Activated T-cell treated with anti-CD3 and anti-CD28 coated beads for 1 hour (primary cell): Measurements from ENCODE around the gene RHOF.
A peak's percentile ranks its signal among the peaks of the same experiment; 100 is the strongest.

Experiments
- DNase-seq: peaks from one replicate; pipeline ENCODE4 v3.0.0-alpha.2; 2020; ENCODE audit warnings: low read depth

Gene RHOF

GRCh38 chr12:121793440-121793837 is at the start of gene RHOF:
RHOF (minus strand) TSS chr12:121793688; CDS start chr12:121793633, 55 bp downstream.
- no peak for DNase-seq

DNA sequence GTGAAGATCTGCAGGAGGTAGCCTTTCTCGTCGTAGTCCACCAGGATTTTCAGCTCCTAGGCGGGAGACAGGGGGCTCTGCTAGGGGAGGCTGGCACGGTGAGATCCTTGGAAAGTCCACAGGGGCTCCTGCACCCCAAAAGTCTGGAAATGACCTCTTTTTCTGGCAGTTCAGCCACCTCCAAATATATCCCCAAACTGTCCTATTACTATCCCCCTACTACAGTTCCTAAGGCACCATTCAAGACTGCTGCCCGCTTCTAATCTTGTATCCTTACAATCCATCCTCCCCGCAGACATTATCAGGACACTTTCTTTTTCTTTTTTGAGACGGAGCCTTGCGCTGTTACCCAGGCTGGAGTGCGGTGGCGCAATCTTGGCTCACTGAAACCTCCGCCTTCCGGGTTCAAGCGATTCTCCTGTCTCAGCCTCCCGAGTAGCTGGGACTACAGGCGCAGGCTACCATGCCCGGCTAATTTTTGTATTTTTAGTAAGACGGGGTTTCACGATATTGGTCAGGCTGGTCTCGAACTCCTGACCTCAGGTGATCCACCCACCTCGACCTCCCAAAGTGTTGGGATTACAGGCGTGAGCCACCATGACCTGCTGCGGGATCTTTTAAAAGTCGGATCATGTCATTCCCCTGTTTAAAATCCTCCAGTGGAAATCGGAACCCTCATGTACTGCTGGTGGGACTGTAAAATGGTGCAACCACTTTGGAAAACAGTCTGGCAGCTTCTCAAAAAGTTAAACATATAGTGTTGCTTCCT is 46.7 kb upstream of the RHOF start:
- DNase-seq: no peak

DNA sequence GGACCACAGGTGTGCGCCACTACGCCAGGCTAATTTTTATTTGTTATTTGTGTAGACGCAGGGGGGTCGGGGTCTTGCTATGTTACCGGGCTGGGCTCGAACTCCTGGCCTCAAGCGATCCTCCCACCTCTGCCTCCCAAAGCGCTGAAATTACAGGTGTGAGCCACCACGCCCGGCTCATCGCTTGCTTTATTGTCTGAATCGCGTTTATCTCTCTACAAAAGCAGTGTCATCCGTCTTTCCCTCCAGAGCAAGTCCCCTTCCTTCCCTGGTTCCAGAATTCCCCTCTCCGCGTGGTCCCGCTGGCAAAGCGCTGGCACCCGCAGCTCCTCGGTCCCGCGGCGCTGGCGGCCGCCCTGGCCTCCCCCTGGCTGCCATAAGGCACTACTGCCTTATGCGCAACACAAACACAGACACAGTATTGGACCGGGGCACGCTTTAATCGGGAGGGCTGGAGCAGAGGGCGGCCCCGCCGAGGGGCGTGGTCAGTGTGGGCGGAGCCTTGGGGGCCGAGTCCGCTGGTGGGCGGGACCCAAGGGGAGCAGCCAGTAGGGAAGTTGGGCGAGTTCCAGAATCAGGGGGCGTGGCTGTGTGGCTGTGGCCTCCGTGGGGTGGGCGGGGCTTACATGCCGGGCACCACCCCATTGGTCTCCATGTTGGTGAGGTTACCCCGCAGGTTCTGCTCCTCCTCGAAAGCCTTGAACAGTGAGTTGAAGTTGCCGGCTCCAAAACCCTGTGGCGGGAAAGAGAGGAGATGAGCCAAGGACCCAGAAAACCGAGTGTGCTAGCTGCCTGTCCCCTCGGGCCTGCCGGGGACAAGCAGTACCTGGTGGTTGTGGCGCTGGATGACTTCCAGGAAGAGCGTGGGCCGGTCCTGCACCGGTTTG is 45.9 kb upstream of the RHOF start:
- peak; percentile 100 for DNase-seq

DNA sequence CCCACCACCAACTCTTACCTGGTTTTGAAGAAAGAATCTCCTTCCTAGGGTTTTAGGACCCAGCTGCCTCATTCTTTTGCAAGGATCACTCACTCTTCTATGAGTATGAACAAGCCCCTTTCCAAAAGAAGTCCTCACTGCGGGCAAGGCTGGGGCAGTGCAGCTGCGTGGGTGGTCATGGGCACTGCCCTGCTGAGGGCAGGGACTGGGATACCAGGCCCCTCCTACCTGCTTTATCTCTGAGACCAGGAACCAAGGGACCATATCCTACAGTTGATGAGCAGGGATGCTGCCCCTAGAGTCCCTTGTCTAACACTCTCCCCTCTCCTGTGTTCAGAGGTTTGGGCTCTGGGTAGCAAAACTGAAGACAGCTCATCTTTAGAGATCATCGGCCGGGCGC is 44.6 kb upstream of the RHOF start:
- no peak for DNase-seq

- DNase-seq: no peak
Measured at GRCh38 chr12:121837680-121838079, 44.2 kb upstream of the RHOF start.

- DNase-seq: no peak
Measured at GRCh38 chr12:121831571-121832245, 38.2 kb upstream of the RHOF start.

DNA sequence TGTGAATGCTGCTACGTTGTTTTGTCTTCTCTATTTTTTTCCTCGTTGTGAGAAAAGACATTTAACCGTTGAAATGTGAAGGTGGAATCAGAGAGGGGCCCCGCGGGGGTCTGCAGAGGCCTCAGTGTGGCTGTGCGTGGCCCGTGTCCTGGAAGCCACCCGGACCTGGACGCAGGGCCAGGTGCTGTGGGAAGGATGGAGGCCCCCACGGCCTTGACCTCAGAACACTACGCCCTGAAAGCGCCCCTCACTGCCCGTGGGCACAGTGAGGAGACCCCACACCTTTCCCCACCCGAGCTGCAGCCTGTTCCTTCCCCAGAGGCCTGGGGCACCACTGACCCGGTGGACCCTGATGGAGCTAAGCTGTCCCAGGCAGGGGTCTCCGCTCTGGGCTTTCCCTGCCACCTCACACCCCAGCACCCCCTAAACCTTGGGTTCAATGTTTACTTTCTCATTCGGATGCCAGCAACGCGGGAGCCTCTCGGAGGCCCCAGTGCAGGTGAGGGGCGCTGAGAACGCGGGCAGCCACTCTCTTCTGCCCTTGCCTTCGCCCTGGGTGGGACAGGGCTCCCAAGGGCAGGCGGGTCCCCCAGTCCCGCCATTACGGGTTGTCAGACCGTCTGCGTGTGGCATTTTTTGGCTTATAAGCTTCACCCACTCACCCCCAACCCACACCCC is 37.2 kb upstream of the RHOF start:
- DNase-seq: no peak

- DNase-seq: no peak
Measured at GRCh38 chr12:121830134-121830533, 36.6 kb upstream of the RHOF start.

GRCh38 chr12:121829250-121829918 is 35.9 kb upstream of the RHOF start:
- DNase-seq: no peak

DNA sequence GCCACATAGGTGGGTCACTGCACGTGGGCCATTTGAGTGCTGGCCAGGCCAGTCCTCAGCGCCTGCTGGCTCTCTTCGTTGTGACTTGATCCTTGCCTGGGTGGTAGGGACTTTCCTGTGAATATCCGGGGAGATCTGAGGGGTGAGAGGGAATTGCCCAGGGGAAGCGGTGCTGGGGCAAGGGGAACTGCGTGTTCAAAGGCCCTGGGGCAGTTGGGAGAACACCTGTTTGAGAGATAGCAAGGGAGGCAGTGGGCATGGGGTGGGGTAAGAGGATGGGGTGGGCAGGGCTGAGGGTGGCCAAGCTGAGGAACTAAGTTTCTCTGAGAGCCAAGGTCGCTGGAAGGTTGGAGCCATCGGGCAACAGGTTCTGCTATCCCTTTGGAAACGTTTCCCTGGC is 35.3 kb upstream of the RHOF start:
- no peak for DNase-seq

DNA sequence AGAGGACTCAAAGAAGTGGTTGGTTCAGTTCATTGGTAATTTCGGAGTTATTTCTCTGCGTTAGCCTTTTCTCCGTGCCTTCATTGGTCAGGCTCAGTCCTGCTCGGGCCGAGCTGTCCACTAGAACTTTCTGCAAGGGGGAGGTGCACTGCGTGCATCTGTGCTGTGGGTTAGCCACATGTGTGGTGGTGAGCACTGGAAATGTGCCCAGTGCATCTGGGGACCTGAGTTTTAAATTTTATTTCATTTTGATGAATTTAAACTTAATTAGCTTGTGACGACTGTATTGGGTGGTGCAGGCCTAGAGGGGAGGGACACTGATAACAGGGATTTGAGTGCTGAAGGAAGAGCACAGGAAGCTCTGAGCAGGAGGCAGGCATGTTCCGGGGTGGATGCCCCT is 34.8 kb upstream of the RHOF start:
- DNase-seq: no peak

DNA sequence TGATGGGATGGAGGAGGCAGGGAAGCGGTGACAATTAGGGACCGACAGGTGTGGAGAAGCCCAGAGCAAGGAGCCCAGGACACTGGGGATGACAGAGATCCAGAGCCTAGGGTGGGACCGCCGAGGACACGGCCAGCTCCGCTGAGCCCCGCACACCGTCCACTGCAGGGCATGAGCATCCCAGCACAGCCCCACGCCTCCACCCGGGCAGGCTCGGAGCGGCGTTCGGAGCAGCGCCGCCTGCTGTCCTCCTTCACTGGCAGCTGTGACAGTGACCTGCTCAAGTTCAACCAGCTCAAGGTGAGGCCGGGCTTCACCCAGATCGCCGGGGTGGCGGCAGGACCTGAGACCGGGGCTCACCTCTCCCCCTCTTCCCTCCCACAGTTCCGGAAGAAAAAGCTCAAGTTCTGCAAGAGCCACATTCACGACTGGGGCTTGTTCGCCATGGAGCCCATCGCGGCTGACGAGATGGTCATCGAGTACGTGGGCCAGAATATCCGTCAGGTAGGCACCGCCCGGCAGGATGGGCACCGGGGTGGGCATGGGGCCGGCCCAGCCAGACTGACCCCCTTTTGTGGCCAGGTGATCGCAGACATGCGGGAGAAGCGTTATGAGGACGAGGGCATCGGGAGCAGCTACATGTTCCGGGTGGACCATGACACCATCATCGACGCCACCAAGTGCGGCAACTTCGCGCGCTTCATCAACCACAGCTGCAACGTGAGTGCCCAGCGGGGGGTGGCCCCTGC is 34.0 kb upstream of the RHOF start:
- DNase-seq: no peak

- DNase-seq: no peak
Measured at GRCh38 chr12:121826318-121827150, 33.0 kb upstream of the RHOF start.

DNA sequence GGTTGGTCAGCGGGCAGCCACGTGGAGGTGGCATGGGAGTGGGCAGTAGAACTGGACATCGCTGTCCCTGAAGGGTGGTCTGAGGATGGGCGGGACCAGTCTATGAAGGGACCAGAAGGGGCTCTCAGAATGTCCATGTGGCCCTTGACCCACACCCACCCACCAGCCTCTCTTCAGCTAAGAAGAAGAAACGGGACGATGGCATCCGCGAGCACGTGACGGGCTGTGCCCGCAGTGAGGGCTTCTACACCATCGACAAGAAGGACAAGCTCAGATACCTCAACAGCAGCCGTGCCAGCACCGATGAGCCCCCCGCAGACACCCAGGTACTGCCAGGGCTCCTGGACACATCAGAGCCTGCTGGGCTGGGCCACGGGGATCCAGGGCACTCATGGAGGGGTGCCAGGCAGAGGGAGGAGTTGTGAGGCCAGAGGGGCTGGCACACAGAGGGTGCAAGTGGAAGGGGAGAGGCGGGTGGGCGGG is 31.6 kb upstream of the RHOF start:
- no peak for DNase-seq

GRCh38 chr12:121823727-121824115 is 30.2 kb upstream of the RHOF start:
- no peak for DNase-seq

- no peak for DNase-seq
Measured at GRCh38 chr12:121823101-121823726, 29.7 kb upstream of the RHOF start.

DNA sequence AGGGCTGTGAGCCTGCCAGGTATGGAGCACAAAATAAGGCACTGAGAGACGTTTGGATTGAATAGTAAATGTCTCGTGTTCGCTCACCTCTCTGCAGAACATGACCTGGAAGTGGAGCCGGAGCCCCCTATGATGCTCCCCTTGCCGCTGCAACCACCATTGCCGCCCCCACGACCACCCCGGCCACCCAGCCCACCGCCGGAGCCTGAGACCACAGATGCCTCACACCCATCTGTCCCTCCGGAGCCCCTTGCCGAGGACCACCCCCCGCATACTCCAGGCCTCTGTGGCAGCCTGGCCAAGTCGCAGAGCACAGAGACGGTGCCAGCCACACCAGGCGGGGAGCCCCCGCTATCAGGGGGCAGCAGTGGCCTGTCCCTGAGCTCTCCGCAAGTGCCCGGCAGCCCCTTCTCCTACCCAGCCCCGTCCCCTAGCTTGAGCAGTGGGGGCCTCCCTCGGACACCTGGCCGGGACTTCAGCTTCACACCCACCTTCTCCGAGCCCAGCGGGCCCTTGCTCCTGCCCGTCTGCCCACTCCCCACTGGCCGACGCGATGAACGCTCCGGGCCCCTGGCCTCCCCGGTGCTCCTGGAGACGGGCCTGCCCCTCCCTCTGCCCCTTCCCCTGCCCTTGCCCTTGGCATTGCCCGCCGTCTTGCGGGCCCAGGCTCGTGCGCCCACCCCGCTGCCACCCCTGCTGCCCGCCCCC is 29.1 kb upstream of the RHOF start:
- DNase-seq: no peak

DNA sequence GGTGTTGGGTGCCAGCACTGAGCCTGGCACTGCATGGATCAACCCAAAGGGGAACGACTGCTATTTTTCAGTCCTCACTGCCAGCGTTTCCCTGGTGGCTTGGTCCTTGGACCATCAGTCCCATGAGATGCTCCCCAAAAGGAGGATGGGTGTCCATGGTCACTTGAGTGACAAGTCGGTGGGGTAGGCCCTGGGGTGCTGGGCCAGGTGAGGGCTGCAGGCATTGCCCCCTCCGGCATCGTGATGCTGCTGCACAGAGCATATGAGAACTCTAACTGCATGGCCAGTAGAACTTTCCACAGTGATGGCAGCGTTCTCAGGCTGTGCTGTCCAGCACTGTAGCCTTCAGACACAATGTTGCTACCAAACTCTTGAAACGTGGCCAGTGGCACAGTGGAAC is 26.6 kb upstream of the RHOF start:
- DNase-seq: no peak
